Kidney (tissue), 14 donors: ENCODE measurements around the gene EGFL8. TPM values are rescaled to one million over a fixed set of nuclear protein-coding genes. Genes with fewer than 3 reads are reported as not detected.
A peak's percentile ranks its signal among the peaks of the same experiment; 100 is the strongest.

Source experiments
- DNase-seq, 5 donors: peaks; one replicate each; pipeline ENCODE4 v3.0.0-alpha.2; 2013 to 2020
- FAIRE-seq: peaks from 2 replicates; lab custom pipeline; 2012; peaks lifted over from hg19 to GRCh38; lab: Jason Lieb, UNC
- H3K27ac ChIP-seq, 2 donors: one replicate each; pipeline ENCODE4 v1.7.0; 2013; ENCODE audit warnings: low read depth in 2 of 2, low read length in 2 of 2, inconsistent platforms in 1 of 2
- H3K27me3 ChIP-seq: one replicate; pipeline ENCODE4 v1.7.1; 2013; ENCODE audit warnings: low read length, inconsistent platforms; ENCODE audit not compliant: control insufficient read depth, insufficient read depth
- H3K36me3 ChIP-seq, 3 donors: one replicate each; pipeline versions ENCODE4 v1.7.0 to v1.7.1; 2013; ENCODE audit warnings: low read length in 3 of 3, control low read depth in 1 of 3, inconsistent platforms in 1 of 3; ENCODE audit not compliant: insufficient read depth in 3 of 3, control insufficient read depth in 2 of 3
- H3K4me1 ChIP-seq, 3 donors: one replicate each; pipeline versions ENCODE4 v1.7.0 to v1.7.1; 2013; ENCODE audit warnings: low read length in 3 of 3, inconsistent platforms in 1 of 3, low read depth in 1 of 3; ENCODE audit not compliant: control insufficient read depth in 2 of 3, insufficient read depth in 2 of 3
- H3K4me3 ChIP-seq, 3 donors: one replicate each; pipeline versions ENCODE4 v1.7.0 to v1.8.1; 2013; ENCODE audit warnings: low read length in 3 of 3, control low read depth in 1 of 3, inconsistent platforms in 1 of 3
- H3K9ac ChIP-seq, 3 donors: one replicate each; pipeline versions ENCODE4 v1.7.0 to v1.7.1; 2013; ENCODE audit warnings: low read length in 3 of 3, control low read depth in 1 of 3, inconsistent platforms in 1 of 3
- H3K9me3 ChIP-seq, 3 donors: one replicate each; pipeline versions ENCODE4 v1.7.0 to v1.7.1; 2013; ENCODE audit warnings: low read length in 3 of 3, control low read depth in 1 of 3, inconsistent platforms in 1 of 3; ENCODE audit not compliant: control insufficient read depth in 2 of 3, insufficient read depth in 1 of 3
- CTCF ChIP-seq: IDR thresholded peaks from 3 replicates; pipeline ENCODE4 v1.5.1; 2012; ENCODE audit warnings: mild to moderate bottlenecking, moderate library complexity, borderline replicate concordance; ENCODE audit not compliant: insufficient read depth; ENCODE audit errors: extremely low read depth
- intact Hi-C: fragments of 100-400 bp; cut with DNase I; formaldehyde crosslinking; loops from one replicate; pipeline ENCODE4 v1.11.1; 2022
- polyA plus RNA-seq: library from polyadenylated mRNA; stranded (reverse); fragments of 350-450 nt; fragmentation: Illumina TruSeq; extraction: RNeasy Lipid Tissue Mini Kit (QIAGEN cat#74804); gene quantifications from one replicate; pipeline ENCODE4 v1.2.3, GENCODE V29; 2014; ENCODE audit warnings: low read depth, low replicate concordance; ENCODE audit not compliant: insufficient read depth
- total RNA-seq: library from RNA; stranded (reverse); fragmentation: NEBNext Ultra II Directional; extraction: Animal tissue kit (Norgen Biotek cat#: 25700); gene quantifications from one replicate; pipeline ENCODE4 v1.2.1, GENCODE V29; 2021
- donor health status: control.
- donor health status: control.
- donor health status: control.
- donor health status: control.
- donor health status: control.
- donor health status: DM: yes; HTN: yes; CAD: no.
- donor health status: Normal renal cell carcinoma (clear cell type).

The EGFL8 gene
- total and polyA plus RNA-seq, 2 donors from 2014 or later, result 15.0 to 18.3 TPM

GRCh38 chr6:32167761-32168262 is 3.4 kb downstream of the EGFL8 start:
- Histone ChIP-seq H3K9ac (no peak overlapping the region), H3K4me3 (no peak overlapping the region), H3K27me3 (no peaks in the 10 kb centered on the region), H3K27ac (no peak overlapping the region), H3K36me3 (peaks cover 0 to 19% (median 12%) of the 10 kb centered on the region in 3 donors), H3K9me3 (no peaks in the 10 kb centered on the region), H3K4me1 (no peaks in the 10 kb centered on the region)
- no peak for TF ChIP-seq CTCF
- intact Hi-C loops, result no loop called here
- DNase-seq, result peak in 1 of 5 donors; percentile 11
- FAIRE-seq, result no peak

GRCh38 chr6:32168350-32168749 is 4.0 kb downstream of the EGFL8 start:
- DNase-seq, result peak in 1 of 5 donors; percentile 45
- Histone ChIP-seq H3K27me3 (no peaks in the 10 kb centered on the region), H3K4me1 (no peaks in the 10 kb centered on the region), H3K9ac (no peak overlapping the region), H3K36me3 (peaks cover 0 to 19% (median 12%) of the 10 kb centered on the region in 3 donors), H3K4me3 (no peak overlapping the region), H3K27ac (no peak overlapping the region), H3K9me3 (no peaks in the 10 kb centered on the region)
- no peak for FAIRE-seq
- TF ChIP-seq CTCF, result no peak
- intact Hi-C loops, result no loop called here

GRCh38 chr6:32168807-32169591 is 4.6 kb downstream of the EGFL8 start:
- Histone ChIP-seq H3K36me3 (peaks cover 0 to 19% (median 12%) of the 10 kb centered on the region in 3 donors), H3K4me3 (no peak overlapping the region), H3K4me1 (no peaks in the 10 kb centered on the region), H3K9ac (no peak overlapping the region), H3K9me3 (no peaks in the 10 kb centered on the region), H3K27ac (no peak overlapping the region), H3K27me3 (no peaks in the 10 kb centered on the region)
- peak in 1 of 5 donors; percentile 50 for DNase-seq
- FAIRE-seq, result no peak
- intact Hi-C loops, result no loop called here
- no peak for TF ChIP-seq CTCF
